A549 (cell line): ENCODE data around the gene AMPD3. TPM values are rescaled to one million over a fixed set of nuclear protein-coding genes. Genes with fewer than 3 reads are reported as not detected.

Experiments
- ATAC-seq, 2 experiments: fragments of 200-7000 bp in 1 of 2; fragments of >200 bp in 1 of 2; cut with Nextera tagmentation in 1 of 2; cut with Tn5 transposase in 1 of 2; 3 replicates each; pipeline versions ENCODE4 v1.8.0 to v1.9.1; 2018 to 2020; ENCODE audit warnings: mild to moderate bottlenecking in 1 of 2, moderate library complexity in 1 of 2
- CTCF ChIA-PET: fragments of 300-600 bp; sonication (Branson Sonifier 250); formaldehyde crosslinking; extraction: SDS; loops from one replicate; lab custom pipeline; 2021; ENCODE audit warnings: antibody characterized with exemption, inconsistent platforms; lab: Yijun Ruan, JAX
- POLR2A ChIA-PET: fragments of 350-600 bp; formaldehyde crosslinking; extraction: SDS; loops from one replicate; lab custom pipeline; 2021; ENCODE audit warnings: antibody characterized with exemption, inconsistent platforms; lab: Yijun Ruan, JAX
- DNase-seq, 2 experiments: peaks; one replicate each; pipeline versions ENCODE4 v3.0.0 to v3.0.0-alpha.2; 2011 to 2016; ENCODE audit warnings: low read depth in 1 of 2, low spot score in 1 of 2
- FAIRE-seq: peaks from 2 replicates; lab custom pipeline; 2011; peaks lifted over from hg19 to GRCh38; lab: Jason Lieb, UNC
- H3K27ac ChIP-seq, 2 experiments: fragments of >200 bp; sonication (Bioruptor Twin); formaldehyde crosslinking; 3 replicates each; pipeline ENCODE4 v1.5.1; 2016 to 2017
- H3K4me1 ChIP-seq: fragments of >200 bp; sonication (Bioruptor Twin); formaldehyde crosslinking; 3 replicates; pipeline ENCODE4 v1.6.1; 2016
- H3K4me2 ChIP-seq: fragments of >200 bp; sonication (Bioruptor Twin); formaldehyde crosslinking; 3 replicates; pipeline ENCODE4 v1.6.1; 2016
- H3K4me3 ChIP-seq: fragments of >200 bp; sonication (Bioruptor Twin); formaldehyde crosslinking; 3 replicates; pipeline ENCODE4 v1.5.1; 2016
- H3K9me3 ChIP-seq: fragments of >200 bp; sonication (Bioruptor Twin); formaldehyde crosslinking; 3 replicates; pipeline ENCODE4 v1.6.1; 2016
- CBX2 ChIP-seq: fragments of 200-600 bp; sonication (generic); IDR thresholded peaks from 2 replicates; pipeline ENCODE4 v1.6.1; 2016; ENCODE audit warnings: low read depth, mild to moderate bottlenecking, borderline replicate concordance
- EP300 ChIP-seq, 2 experiments: fragments of >200 bp; sonication (Bioruptor Twin); formaldehyde crosslinking; IDR thresholded peaks; 2 replicates in 1 of 2; 3 replicates in 1 of 2; pipeline ENCODE4 v1.6.1; 2016 to 2017
- ESRRA ChIP-seq: fragments of 150-350 bp; IDR thresholded peaks from 2 replicates; pipeline ENCODE4 v1.6.1; 2014; ENCODE audit warnings: mild to moderate bottlenecking, low read length, borderline replicate concordance
- FOSB ChIP-seq: fragments of 250-450 bp; sonication (Bioruptor Pico); IDR thresholded peaks from 2 replicates; pipeline ENCODE4 v1.5.0; 2020; ENCODE audit warnings: mild to moderate bottlenecking, moderate library complexity
- FOSL2 ChIP-seq, 2 experiments: fragments of 450-650 bp in 1 of 2; fragments of >200 bp in 1 of 2; sonication (Bioruptor Twin) in 1 of 2; formaldehyde crosslinking; IDR thresholded peaks; 2 replicates each; pipeline versions ENCODE4 v1.5.0 to v1.6.1; 2016 to 2020; ENCODE audit warnings: mild to moderate bottlenecking in 1 of 2, moderate library complexity in 1 of 2
- FOXS1 ChIP-seq: fragments of 250-450 bp; sonication (Bioruptor Pico); IDR thresholded peaks from 2 replicates; pipeline ENCODE4 v1.5.0; 2020; ENCODE audit warnings: mild to moderate bottlenecking, moderate library complexity
- HDAC2 ChIP-seq: fragments of 200-600 bp; sonication (generic); IDR thresholded peaks from 2 replicates; pipeline ENCODE4 v1.6.1; 2016
- HEYL ChIP-seq: fragments of 250-450 bp; sonication (Bioruptor Pico); IDR thresholded peaks from 2 replicates; pipeline ENCODE4 v1.8.0; 2021; ENCODE audit warnings: mild to moderate bottlenecking, moderate library complexity
- JUN ChIP-seq, 2 experiments: fragments of >200 bp; sonication (Bioruptor Twin); formaldehyde crosslinking; IDR thresholded peaks; 2 replicates in 1 of 2; 3 replicates in 1 of 2; pipeline ENCODE4 v1.6.1; 2016 to 2017
- MAZ ChIP-seq: fragments of 150-350 bp; IDR thresholded peaks from 2 replicates; pipeline ENCODE4 v1.6.1; 2014; ENCODE audit warnings: antibody characterized with exemption, low read depth, low read length, borderline replicate concordance
- MYC ChIP-seq: IDR thresholded peaks from 2 replicates; pipeline ENCODE4 v1.6.1; 2012; ENCODE audit warnings: mild to moderate bottlenecking, inconsistent platforms, low read length, improper control_type of control experiment, borderline replicate concordance
- NFE2L2 ChIP-seq: fragments of 150-350 bp; conservative IDR thresholded peaks from 2 replicates; pipeline ENCODE4 v1.6.1; 2014; ENCODE audit warnings: low read length
- NR3C1 ChIP-seq: fragments of >200 bp; sonication (Bioruptor Twin); formaldehyde crosslinking; IDR thresholded peaks from 3 replicates; pipeline ENCODE4 v1.6.1; 2017
- POLR2A ChIP-seq: IDR thresholded peaks from 2 replicates; pipeline ENCODE4 v1.6.1; 2012; ENCODE audit warnings: mild to moderate bottlenecking, low read length
- RNF2 ChIP-seq: fragments of 200-600 bp; sonication (generic); IDR thresholded peaks from 2 replicates; pipeline ENCODE4 v1.6.1; 2016; ENCODE audit warnings: low read depth, mild to moderate bottlenecking, antibody characterized with exemption, moderate library complexity, borderline replicate concordance
- TP53 ChIP-seq: fragments of 250-450 bp; sonication (Bioruptor Pico); IDR thresholded peaks from 2 replicates; pipeline ENCODE4 v1.5.0; 2021; ENCODE audit warnings: mild to moderate bottlenecking, moderate library complexity
- ZC3H11A ChIP-seq: fragments of 450-650 bp; IDR thresholded peaks from 2 replicates; pipeline ENCODE4 v1.6.1; 2014; ENCODE audit warnings: antibody characterized with exemption, mild to moderate bottlenecking
- ZSCAN20 ChIP-seq: fragments of 250-450 bp; sonication (Bioruptor Pico); IDR thresholded peaks from 2 replicates; pipeline ENCODE4 v1.8.0; 2022; ENCODE audit warnings: mild to moderate bottlenecking, moderate library complexity
- WGBS: methylation state at CpG from one replicate; pipeline ENCODE4 v1.1.6; 2017; ENCODE audit errors: missing lambda C conversion rate; 5-methylcytosine and 5-hydroxymethylcytosine counted together
- polyA plus RNA-seq, 4 experiments: library from polyadenylated mRNA; depleted of rRNA in 3 of 4; stranded (reverse); fragments of >200 nt; fragmentation: RNase III in 1 of 4; extraction: RNeasy Plus Mini Kit Qiagen cat#74134 plus additional on column Dnase treatment in 1 of 4; gene quantifications; 2 replicates in 3 of 4; 3 replicates in 1 of 4; pipeline ENCODE4 v1.2.3, GENCODE V29; 2011 to 2017
- TF ChIP-seq, protein P1 (sequence below): IDR thresholded peaks from 2 replicates; pipeline ENCODE4 v1.6.1; 2012
- TF ChIP-seq, protein P2 (sequence below): fragments of 250-450 bp; sonication (Bioruptor Pico); IDR thresholded peaks from 2 replicates; pipeline ENCODE4 v1.5.0; 2021; ENCODE audit warnings: mild to moderate bottlenecking, moderate library complexity, borderline replicate concordance
- TF ChIP-seq, protein P3 (sequence below): IDR thresholded peaks from 2 replicates; pipeline ENCODE4 v1.6.1; 2012; ENCODE audit warnings: low read depth, borderline replicate concordance
- TF ChIP-seq, protein P4 (sequence below): fragments of 450-650 bp; IDR thresholded peaks from 2 replicates; pipeline ENCODE4 v1.6.1; 2014; ENCODE audit warnings: antibody characterized with exemption
- TF ChIP-seq, protein P5 (sequence below): fragments of 200-600 bp; sonication (generic); IDR thresholded peaks from 2 replicates; pipeline ENCODE4 v1.6.1; 2016; ENCODE audit warnings: antibody characterized with exemption, mild to moderate bottlenecking, moderate library complexity

Gene AMPD3
- polyA plus RNA-seq, 2 of the 4 experiments (the other 2 are of a cell fraction), result 3.1 to 4.7 TPM

DNA sequence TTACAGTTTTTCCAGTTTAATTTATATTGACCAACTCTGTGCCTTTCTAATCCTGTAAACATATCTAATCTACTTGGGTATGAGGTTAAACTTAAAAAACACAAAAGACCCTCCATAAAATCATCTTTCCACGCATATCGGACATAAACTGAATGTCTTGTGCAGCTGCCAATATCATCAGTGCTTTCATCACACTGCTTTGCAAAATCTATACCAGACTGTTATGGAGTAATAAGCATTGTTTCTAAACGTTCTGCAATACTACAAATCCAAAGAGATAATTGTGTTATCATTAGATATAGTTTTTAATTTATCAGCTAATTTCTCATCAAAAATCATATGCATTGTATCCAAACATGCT, 36.1 kb upstream of the AMPD3 start:
- Histone ChIP-seq H3K27ac (no peak overlapping the region), H3K9me3 (peaks cover 8% of the 10 kb centered on the region; the same call in 2 of the 3 replicates), H3K4me3 (no peak overlapping the region), H3K4me2 (no peak overlapping the region)
- ATAC-seq, result no peak
- no peak for FAIRE-seq
- POLR2A ChIA-PET, result no interaction called here
- WGBS, result 56% methylated on average over 3 of the region's 3 CpGs
- TF ChIP-seq HDAC2, result no peak
- TF ChIP-seq FOSL2 (IDR thresholded peaks at IDR 0.05), result no peak
- no peak for TF ChIP-seq FOSL2 (CRISPR knock-in tag; IDR thresholded peaks at IDR 0.05)
- TF ChIP-seq, protein P1, sequence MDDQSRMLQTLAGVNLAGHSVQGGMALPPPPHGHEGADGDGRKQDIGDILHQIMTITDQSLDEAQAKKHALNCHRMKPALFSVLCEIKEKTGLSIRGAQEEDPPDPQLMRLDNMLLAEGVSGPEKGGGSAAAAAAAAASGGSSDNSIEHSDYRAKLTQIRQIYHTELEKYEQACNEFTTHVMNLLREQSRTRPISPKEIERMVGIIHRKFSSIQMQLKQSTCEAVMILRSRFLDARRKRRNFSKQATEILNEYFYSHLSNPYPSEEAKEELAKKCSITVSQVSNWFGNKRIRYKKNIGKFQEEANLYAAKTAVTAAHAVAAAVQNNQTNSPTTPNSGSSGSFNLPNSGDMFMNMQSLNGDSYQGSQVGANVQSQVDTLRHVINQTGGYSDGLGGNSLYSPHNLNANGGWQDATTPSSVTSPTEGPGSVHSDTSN, result no peak
- TF ChIP-seq, protein P2, sequence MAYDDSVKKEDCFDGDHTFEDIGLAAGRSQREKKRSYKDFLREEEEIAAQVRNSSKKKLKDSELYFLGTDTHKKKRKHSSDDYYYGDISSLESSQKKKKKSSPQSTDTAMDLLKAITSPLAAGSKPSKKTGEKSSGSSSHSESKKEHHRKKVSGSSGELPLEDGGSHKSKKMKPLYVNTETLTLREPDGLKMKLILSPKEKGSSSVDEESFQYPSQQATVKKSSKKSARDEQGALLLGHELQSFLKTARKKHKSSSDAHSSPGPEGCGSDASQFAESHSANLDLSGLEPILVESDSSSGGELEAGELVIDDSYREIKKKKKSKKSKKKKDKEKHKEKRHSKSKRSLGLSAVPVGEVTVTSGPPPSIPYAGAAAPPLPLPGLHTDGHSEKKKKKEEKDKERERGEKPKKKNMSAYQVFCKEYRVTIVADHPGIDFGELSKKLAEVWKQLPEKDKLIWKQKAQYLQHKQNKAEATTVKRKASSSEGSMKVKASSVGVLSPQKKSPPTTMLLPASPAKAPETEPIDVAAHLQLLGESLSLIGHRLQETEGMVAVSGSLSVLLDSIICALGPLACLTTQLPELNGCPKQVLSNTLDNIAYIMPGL (CRISPR knock-in tag), result no peak
- TF ChIP-seq CBX2, result no peak
- no peak for TF ChIP-seq POLR2A
- TF ChIP-seq, protein P3, sequence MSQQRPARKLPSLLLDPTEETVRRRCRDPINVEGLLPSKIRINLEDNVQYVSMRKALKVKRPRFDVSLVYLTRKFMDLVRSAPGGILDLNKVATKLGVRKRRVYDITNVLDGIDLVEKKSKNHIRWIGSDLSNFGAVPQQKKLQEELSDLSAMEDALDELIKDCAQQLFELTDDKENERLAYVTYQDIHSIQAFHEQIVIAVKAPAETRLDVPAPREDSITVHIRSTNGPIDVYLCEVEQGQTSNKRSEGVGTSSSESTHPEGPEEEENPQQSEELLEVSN, result no peak
- TF ChIP-seq FOXS1 (CRISPR knock-in tag), result no peak
- TF ChIP-seq ESRRA, result no peak
- no peak for TF ChIP-seq NFE2L2
- TF ChIP-seq FOSB, result no peak
- TF ChIP-seq ZC3H11A, result no peak
- TF ChIP-seq, protein P4, sequence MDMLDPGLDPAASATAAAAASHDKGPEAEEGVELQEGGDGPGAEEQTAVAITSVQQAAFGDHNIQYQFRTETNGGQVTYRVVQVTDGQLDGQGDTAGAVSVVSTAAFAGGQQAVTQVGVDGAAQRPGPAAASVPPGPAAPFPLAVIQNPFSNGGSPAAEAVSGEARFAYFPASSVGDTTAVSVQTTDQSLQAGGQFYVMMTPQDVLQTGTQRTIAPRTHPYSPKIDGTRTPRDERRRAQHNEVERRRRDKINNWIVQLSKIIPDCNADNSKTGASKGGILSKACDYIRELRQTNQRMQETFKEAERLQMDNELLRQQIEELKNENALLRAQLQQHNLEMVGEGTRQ, result no peak
- TF ChIP-seq RNF2, result no peak
- TF ChIP-seq NR3C1, result no peak
- TF ChIP-seq ZSCAN20, result no peak
- no peak for TF ChIP-seq MAZ
- TF ChIP-seq, all 56 proteins: peak for 0
- CTCF ChIA-PET, result interaction anchor here (0.8 to 1.4 kb wide), 3 partner anchors 12 to 316 kb away, joined by 3 to 5 read pairs (median 3); no protein-coding TSS in a partner anchor
- no peak for DNase-seq
- no peaks in the 10 kb centered on the region for H3K4me1 ChIP-seq

DNA sequence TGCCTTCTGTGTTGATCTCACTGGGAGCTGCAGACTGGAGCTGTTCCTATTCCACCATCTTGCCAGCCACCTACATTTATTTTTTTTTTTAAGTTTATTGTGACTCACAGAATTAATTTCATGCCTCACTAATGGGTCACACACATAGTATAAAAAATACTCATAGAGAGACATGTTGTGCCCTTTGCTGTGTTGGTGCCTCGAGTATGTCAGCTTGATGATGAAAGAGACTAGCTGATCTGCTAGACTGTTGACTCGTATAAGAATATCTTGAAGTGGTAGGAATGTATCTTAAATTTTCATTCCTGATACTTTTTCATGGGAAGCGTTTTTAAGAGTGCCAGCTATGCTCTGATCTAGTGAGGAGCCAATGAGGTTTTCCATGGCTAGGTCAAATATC, 28.6 kb upstream of the AMPD3 start:
- H3K4me2 ChIP-seq, result no peak overlapping the region
- CTCF ChIA-PET, result interaction anchor here (0.9 to 4.2 kb wide), 3 partner anchors 16 to 114 kb away, joined by 4 to 20 read pairs (median 4); partner anchors contain the start of gene RNF141
- FAIRE-seq (no peak), DNase-seq (no peak), ATAC-seq (no peak)
- peaks cover 18% of the 10 kb centered on the region for H3K9me3 ChIP-seq
- H3K27ac ChIP-seq, result no peak overlapping the region
- 34% methylated on average over 3 of the region's 3 CpGs for WGBS
- no peak for TF ChIP-seq JUN (IDR thresholded peaks at IDR 0.05)
- TF ChIP-seq, protein P5, sequence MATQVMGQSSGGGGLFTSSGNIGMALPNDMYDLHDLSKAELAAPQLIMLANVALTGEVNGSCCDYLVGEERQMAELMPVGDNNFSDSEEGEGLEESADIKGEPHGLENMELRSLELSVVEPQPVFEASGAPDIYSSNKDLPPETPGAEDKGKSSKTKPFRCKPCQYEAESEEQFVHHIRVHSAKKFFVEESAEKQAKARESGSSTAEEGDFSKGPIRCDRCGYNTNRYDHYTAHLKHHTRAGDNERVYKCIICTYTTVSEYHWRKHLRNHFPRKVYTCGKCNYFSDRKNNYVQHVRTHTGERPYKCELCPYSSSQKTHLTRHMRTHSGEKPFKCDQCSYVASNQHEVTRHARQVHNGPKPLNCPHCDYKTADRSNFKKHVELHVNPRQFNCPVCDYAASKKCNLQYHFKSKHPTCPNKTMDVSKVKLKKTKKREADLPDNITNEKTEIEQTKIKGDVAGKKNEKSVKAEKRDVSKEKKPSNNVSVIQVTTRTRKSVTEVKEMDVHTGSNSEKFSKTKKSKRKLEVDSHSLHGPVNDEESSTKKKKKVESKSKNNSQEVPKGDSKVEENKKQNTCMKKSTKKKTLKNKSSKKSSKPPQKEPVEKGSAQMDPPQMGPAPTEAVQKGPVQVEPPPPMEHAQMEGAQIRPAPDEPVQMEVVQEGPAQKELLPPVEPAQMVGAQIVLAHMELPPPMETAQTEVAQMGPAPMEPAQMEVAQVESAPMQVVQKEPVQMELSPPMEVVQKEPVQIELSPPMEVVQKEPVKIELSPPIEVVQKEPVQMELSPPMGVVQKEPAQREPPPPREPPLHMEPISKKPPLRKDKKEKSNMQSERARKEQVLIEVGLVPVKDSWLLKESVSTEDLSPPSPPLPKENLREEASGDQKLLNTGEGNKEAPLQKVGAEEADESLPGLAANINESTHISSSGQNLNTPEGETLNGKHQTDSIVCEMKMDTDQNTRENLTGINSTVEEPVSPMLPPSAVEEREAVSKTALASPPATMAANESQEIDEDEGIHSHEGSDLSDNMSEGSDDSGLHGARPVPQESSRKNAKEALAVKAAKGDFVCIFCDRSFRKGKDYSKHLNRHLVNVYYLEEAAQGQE, result no peak
- TF ChIP-seq, protein P2 (CRISPR knock-in tag), result no peak
- TF ChIP-seq, protein P3, result no peak
- TF ChIP-seq FOXS1 (CRISPR knock-in tag), result no peak
- TF ChIP-seq, protein P1, result no peak
- TF ChIP-seq MYC, result no peak
- TF ChIP-seq TP53 (CRISPR knock-in tag), result no peak
- no peak for TF ChIP-seq EP300 (IDR thresholded peaks at IDR 0.05)
- TF ChIP-seq HEYL (CRISPR knock-in tag), result no peak
- H3K4me3 ChIP-seq, result no peak overlapping the region
- H3K4me1 ChIP-seq, result no peaks in the 10 kb centered on the region
- POLR2A ChIA-PET, result no interaction called here
